GM03348 (cell line): ENCODE data around the gene ADARB1.

ENCODE experiments used
- DNase-seq: peaks from one replicate; pipeline ENCODE4 v3.0.0; 2012; ENCODE audit warnings: low spot score

Gene ADARB1

DNA sequence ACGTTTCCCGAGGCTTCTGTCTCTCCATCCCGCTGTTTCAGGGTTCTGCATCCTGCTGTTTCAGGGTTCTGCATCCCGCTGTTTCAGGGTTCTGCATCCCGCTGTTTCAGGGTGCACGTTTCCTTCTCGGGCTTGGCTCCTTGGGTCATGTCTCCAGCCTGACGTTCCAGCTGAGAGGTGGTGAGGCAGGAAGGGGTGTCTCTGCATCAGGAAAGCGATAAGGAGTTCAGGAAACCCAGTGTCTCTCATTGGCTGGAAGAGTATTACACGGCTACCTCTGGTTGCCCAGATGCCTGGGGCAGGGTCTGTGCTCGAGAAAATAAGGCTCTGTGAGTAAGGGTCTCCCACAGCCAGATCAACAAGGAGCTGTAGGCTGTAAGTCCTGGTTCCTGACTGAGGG, 21.1 kb downstream of the ADARB1 start:
- no peak for DNase-seq

DNA sequence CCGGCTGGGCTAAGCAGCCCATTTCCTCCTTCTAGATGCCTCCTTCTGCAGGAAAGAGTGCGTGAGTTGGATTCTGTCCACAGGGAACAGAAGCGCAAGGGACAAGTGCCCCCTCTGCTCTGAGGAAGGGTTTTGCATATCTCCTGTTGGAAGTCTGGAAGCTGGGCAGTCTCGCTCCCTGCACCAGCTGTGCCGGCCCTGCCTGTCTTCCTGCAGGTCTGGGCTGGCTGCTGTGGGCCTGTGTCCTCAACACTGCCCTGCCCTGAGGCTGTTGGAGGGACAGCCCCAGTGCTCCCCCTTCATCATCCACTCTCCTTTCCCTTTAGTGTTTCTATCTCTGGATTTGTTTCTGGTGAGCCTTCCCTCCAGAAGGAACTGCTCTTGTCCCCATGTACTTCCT, 21.8 kb downstream of the ADARB1 start:
- no peak for DNase-seq

DNA sequence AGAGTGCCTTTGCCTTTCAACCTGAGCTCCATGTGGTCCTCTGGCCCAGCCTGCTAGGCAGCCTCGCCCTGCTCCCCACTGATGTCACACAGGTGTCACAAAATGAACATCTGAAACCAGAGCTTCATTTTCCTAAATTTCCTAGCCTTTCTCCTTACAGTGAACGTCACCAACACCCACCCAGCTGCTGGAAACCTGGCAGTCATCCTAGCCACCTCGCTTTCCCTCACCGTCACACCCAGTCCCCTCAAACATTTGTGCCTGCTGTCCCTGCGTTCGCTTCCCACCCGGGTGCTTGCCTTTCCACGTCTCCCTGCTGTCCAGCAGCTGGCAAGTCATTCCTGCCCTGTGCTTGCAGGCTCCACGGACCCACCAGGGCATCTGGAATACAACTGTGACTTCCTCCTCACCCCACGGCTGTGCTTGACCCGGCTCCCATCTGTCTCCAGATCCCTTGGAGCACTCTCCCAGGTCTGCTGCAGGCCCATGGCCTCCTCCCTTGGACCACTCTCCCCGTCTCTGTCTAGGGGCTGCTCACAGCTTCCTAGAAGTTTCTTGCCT, 23.5 kb downstream of the ADARB1 start:
- no peak for DNase-seq

DNA sequence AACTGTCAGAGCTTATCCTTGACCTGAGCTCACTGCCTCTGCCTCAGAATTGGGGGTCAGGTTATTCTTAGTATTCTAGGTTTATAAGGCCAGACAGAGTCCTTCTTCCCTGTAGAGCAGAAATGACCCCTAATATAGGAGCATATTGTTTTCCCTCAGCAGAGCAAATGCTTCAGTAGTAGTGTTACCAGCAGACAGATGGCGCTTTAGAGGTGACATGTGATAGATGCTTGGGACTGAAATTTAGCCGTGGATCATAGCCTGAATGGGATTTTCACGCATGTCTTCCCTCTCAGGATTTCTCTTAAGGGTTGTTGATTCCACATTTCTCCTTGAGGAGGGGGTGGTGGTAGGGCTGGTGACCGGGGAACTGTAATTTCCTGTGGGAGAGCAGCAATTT, 24.5 kb downstream of the ADARB1 start:
- DNase-seq, result peak; percentile 25

DNA sequence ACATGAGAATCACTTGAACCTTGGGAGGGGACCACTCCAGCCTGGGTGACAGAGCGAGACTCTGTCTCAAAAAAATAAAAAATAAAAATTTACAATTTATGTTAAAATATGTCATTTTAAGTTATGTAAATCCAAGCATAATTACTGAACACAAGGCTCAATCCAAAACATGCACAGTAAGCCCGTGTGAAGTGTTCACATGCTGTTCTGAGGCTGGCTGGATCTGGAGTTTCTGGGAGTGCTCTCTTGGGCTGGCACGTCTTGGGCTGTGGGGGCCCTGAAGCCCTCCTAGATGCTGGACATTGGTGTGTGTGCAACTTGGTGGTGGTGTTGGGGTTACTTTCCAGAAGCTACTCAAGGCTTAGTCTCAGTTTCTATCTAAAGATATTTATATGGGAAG, 25.2 kb downstream of the ADARB1 start:
- no peak for DNase-seq

DNA sequence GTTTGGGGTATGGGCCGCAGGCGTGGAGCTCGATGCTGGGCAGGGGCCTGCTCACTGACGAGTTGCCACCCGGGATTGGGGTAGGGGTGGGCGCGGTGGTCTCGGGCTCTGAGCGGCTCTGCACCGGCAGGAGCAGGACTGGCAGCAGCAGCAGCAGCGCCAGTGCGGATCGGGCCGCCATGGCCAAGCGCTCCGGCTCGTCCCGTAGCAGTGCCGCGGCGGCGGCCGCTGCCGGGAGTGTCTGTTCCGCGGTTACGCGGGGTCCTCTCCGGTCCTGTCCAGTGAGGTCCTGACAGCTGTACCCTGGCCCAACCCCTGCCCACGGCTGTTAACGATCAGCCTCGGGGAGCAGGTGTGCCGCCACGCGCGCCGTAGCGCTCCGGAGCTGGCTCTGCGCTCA, 26.5 kb downstream of the ADARB1 start:
- no peak for DNase-seq

DNA sequence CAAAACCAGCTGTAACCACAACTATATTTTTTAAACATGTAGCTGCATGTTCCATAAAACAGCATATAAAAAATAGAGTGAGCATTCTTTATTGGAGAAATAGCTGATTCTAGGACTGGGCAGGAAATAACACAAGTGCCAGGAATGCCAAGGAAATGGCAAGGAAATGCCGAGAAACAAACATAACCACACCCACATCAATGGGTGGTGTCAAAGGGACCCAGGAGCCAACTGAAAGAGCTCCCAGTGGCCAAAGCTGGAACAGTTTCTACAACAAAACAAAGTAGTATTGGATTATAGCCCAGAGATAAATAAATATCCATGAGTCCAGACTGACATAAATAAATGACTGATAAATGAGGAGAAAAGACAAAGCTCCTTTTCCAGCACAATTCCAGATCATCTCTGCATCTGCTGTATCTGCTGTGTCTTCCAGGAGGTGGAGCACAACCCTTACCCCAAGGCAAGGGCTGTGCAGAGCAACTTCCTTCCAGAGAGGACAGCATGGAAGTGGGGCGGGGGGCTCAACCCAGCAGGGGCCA, 28.1 kb downstream of the ADARB1 start:
- DNase-seq, result peak; percentile 82

DNA sequence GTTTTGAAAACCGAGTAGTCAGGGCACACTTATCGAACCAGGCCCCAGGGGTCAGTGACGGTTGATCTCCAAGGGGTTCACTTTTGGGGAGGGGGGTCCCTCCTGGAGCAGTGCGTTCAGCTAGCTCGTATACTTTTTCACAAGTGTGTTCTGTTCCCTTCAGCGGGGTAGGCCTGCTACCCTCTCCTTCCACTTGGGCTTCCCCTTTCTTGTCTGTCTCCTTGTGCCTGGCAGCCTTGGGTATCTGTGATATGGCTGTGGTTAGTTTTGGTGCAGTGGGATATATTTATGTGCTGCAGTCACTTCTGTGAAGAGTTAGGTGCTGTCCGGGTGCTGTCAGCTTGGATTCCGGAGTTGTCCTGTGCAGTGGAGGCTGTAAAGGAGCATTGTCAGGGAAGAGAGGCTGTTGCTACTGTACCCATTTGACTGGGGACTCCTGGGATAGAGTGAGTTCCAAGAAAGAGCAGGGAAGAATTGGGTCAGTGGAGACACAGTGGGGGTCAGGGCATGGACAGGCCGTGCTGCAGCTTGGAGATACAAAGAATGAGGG, 29.7 kb downstream of the ADARB1 start:
- DNase-seq, result no peak

DNA sequence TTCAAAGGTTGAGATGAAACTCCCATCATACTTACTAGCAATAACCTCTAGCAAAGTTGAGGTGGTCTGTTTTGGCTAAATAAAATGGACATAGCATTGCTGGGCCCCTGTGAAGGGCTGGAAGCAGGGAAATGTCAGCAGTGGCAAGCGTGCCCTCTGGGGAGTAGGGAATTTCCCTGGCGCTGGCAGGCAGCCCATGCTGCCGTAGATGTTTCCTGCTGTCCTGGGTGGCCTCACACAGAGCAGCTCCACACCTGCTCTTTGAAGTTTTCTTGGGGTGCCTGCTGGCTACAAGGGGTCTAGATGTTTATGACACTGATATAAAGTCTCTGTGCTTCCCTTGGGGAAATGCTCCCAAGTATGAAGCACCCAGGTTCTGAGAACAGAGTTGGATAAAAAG, 30.2 kb downstream of the ADARB1 start:
- no peak for DNase-seq

DNA sequence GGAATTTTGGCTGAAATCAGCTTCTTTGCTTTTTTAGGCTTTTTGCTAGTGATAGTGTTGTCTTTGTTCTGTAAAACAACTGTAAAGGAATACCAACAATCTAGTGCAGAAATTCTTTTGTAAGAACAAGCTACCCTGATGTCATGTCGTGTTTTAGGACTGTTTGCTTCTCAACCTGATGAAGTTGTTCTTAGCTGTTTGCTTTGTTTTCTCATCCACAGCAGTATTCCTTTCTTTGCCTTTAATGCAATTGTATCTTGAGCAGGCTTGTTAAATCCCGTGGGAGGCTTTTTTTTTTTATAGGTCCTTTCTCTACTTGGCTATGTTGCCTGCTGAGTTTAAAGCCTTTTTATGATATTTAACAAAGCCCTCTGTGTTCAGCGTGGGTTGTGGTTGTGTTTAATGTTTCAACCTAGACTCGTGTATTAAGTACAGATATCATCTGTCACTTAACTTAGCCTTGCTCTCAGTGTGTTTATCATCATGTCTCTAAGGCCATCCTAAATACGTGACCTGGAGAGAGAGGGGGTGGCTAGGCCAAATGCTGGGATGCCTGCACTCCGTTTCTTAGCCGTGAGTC, 31.6 kb downstream of the ADARB1 start:
- no peak for DNase-seq

DNA sequence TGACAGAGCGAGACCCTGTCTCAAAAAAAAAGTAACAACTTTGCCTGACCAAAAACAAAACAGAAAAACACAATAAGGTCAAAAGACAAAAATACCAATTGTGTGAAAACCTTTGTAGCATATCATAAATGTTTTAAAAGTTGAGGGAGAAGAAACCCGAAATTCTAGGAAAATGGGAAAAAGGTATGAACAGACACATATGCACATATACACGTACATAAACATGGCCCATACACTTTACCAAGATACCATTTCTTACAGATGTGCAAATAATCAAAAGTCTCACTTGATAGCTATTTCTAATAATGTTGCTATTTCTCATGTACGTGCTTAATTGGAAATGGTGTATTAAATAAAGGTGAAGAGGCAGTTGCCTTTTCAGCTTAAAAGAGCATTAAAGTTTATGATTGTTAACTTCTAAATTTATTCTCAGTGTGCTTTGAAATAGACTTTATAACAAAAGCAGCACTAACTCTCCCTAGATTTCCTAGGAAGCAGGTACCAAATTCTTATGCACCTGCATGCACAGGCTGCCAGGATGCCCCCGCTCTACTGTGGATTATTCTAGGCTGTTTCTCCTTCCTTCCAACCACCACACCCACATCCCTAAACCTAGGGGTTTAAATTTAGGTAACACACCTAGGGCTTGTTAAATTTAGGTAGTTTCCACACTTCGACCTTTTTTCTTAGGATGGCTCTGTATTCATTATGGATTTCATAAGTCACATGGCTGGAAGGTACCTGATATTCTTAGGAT, 33.8 kb downstream of the ADARB1 start:
- DNase-seq, result no peak

DNA sequence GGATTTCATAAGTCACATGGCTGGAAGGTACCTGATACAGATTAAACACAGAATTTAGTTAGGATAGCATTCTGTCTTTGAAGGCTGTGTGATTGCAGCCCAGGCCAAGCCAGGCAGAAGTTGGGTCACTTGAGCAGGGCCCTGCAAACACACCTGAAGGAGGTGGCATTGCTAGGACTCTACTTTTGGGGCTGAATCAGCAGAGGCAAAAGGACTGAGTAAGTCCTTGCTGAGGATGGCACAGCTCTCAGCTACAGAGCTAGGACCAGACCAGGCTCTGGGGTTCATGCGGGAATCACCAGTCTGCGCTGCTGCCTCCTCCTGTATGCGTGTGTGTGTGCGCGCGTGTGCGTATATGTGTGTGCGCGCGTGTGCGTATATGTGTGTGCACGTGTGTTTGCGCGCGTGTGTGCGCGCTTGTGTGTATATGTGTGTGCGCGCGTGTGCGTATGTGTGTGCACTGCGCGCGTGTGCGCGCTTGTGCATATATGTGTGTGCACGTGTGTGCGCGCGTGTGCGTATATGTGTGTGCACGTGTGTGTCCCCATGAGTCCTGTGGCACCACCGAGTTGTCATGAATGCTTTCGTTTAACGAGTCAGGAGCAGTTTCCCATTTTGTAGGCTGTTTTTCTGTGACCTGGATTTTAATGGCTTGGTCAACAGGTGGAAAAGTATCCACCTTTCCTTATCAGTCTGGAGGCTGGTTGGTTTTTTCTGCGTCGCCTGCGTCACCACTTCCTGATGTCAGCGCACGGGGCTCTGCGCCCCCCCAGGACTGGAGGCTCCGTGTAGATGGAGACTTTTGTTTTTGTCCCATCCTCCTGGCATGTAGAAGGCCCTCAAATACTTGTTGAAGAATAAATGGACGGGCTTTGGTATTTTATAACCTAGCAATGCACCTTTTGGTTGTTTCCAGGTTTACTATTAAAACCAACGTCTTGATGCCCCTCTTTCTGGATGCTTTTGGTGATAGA, 34.7 kb downstream of the ADARB1 start:
- DNase-seq, result no peak

DNA sequence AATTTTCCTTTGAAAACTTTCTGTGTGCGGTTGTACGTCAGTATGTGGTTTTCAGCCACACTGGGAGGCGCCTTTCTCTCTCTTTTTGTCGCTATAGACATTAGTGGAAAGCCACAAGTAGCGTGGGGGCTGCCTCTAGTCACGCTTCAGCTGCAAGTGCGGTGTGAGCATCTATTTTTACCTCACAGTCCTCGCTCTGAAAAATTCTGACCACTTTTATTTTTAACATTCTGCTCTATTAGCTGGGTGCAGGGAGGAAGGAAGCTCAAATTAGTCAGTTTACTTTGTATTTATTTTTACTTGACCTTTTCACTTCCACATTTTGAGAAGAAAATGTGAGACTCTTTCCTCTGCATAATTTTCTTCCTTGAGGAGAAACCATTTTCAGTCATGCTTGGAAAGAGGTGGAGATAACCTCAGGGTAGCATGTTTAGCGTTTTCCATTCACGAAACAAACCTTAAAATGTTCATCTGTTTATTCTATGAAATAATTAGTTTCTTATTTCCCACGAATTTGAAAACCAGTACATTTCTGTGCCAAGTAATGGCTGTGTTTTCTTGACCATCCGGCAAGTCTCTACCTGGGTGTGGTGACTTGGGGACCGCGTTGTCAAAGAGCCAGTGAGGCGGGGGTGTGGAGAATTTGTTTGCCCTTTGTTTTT, 35.6 kb downstream of the ADARB1 start:
- no peak for DNase-seq

DNA sequence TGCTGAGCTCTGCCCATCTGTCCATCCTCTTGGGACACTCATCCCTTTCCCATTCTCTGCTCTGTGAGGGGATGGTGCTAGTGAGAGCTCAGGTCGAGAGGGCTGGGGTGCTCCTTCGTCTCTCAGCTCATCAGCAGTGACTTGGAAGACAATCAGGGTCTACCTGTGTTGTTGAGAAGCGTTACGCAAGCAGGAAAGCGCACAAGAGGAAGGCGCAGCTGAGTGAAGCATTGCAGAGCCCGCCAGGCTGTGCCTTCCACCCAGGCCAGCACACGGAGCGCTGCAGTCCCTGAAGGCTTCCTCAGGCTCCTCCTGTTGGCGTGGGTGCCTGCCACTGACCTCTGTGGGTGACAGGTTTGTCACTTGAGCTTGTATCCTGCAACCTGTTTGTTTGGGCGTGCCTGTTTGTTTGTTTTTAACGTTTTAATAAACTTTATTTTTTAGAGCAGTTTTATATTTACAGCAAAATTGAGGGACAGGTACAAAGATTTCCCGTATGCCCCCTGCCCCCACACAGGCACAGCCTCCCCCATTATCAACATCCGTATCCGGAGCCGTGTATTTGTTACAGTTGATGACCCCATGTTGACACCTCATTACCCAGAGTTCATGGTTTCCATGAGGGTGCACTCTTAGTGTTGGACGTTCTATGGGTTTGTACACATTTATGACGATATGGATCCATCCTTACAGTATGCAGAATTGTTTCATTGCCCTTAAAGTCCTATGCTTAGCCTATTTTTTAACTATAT, 36.7 kb downstream of the ADARB1 start:
- DNase-seq, result no peak

DNA sequence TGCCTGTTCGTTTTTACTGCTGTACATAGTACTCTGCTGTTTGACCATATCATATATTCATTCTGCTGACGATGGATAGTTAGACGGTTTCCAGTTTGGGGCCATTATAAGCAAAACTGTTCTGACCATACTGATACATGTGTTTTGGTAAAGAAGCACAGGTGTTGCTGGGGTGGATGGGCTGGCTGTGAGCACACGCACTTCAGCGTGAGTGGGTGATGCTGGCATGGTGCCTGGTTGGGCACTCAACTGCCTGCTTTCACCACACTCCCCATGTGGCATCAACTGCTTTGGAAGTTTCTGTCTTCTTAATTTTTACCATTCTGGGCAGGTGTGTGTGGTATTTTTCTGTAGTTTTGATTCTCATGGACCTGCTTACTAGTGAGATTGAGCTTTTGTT, 37.3 kb downstream of the ADARB1 start:
- DNase-seq, result no peak

DNA sequence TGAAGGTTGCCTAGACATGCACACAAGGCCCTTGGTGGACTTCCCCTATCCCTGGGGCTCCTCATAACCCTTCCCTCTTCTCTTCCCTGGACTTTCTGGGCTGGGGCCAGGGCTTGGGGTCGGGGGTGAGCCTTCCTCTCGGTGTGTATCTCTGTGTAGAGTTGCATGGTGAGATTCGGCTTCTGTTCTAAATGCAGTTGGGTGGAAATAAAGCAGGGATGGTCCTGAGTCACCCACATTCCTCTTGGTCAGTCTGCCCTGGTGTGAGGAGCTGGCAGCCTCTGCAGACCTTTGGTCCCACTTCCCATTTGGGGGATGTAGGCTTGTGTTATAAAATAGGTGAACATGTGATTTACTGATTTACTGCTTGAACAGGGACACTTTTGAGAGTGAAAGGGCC, 38.0 kb downstream of the ADARB1 start:
- peak; percentile 31 for DNase-seq

DNA sequence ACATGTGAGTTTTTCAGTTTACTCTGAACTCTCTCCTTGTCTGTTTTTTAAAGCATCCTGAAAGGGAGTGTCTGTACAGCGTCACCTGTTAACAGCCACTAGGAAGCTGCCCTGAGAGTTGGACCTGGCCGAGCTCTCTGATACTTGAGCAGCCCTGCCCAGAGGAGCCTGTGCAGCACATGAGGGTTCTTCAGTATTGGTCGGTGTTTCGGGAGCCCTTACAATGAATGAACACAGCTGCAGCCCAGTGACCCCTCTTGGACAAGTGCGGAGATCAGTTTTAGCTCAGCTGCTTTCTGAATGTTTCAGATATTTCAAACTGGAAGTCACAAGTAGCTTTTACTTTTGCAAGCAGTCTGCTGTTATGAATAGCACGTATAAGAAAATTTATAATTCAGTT, 39.2 kb downstream of the ADARB1 start:
- DNase-seq, result no peak

DNA sequence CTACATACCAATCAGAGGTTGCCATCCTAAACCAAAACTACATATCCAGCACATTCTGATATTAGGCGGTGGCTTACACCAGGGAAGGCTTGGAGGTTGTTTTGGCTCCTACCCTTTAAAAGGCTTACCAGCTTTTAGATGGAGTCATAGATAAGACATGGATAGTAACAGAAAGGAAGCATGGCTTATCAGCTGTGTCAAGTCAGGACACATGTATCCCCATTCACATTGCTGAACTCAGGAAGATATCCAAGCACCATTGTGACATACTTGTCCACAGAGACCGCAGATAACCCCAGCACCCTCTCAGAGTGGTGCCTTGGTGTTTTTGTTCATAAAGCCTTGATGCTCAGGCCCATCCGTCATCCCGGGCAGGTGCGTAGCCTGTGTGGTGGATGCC, 39.7 kb downstream of the ADARB1 start:
- DNase-seq, result no peak

DNA sequence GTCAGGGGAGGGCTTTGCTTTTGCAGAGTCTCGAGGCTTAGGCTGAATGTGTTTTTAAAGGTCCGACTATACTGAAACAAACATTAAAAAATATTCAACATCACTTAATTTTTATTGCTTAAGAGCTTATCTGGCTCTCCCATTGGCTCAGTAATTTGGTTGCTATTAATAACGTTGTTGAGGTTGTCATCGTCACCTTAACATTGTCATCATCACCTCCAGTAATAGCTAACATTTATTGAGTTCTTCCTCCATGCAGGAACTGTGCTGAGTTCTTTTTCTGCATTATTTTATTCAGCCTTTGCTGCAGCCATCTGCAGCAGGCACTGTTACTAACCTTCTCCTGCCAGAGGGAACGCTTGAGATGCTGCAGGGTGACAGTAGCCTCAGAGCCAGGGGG, 40.1 kb downstream of the ADARB1 start:
- DNase-seq, result no peak

DNA sequence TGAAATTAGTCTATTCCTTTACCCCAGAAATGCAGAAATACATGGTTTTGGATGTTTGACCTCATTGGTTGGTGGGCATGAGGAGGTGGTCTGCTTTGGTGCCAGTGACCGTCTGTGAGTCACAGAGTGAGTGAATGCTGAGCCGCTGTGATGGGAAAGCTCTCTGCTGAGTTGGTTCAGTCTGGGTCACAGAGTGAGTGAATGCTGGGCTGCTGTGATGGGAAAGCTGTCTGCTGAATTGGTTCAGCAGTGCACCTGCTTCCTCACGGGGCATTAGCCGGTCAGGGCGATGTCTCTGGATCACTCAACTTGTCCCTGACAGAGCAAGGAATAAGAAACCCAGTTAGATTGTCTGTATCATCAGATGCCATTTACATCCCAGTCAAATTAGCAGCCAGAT, 40.8 kb downstream of the ADARB1 start:
- DNase-seq, result no peak

DNA sequence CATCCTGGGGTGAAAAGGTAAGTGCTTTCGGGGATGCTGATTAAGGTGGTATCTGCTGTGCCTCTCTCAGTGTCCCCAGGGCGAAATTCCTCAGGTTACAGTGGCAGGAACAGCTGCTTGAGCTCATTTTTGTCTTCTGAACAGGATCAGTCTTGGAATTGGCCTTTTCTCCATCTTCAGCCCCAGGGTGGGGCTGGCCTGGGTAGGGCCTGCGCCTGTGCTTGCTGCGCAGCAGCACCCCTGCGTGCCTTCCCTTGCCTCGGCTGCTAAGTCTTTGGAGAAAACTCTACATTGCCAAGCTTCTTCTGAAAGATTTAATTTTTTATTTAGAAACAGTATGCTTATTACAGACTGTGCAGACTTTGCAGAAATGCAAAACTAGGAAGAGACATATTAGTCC, 41.7 kb downstream of the ADARB1 start:
- no peak for DNase-seq
